Measurements from ENCODE around the gene TRAF7. TPM values are rescaled to one million over a fixed set of nuclear protein-coding genes. Genes with fewer than 3 reads are reported as not detected.
"Not testable (repeated sequence)": the region's sequence is repeated elsewhere in the genome, so short reads cannot be mapped to it uniquely, and the experiment has no call there.

The TRAF7 gene
- total RNA-seq, 1 experiment from 2014 or later, result 39.5 TPM

DNA sequence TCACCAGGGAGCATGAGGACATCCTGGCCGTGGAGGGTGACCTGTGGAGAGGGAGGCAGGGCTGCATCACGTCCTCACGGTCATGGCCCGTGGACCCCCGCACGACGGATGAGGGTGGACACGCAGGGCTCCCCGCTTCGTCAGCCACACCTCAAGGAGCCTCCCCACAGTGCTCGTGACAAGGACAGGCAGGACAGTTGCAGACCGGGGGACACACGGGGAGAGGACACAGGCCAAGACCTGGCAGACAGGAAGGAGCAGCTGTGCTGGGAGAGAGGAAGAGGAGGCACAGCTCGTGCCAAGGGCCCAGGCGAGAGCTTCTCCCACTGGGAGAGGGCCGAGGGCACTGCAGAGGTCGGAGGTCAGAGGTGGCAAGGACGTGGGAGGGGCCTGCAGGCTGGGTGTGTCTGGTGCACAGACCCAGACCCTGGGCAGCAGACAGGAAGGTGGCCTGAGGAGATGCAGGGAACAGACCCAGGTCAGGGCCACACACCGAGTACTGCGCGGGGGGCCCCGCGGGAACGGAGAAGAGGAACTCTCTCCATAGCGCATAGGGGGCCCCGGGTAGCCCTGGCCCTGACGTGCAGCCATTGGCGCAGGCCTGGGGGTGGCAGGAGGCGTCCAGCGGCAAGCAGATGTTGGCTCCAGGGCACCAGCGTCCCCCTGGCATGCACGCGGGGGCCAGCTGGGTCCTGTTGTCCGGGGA is 40.5 kb upstream of the TRAF7 start:
- H3K27ac ChIP-seq; DNase-seq (ENCODE audit: low read depth in 1 of 2, low spot score in 2 of 2); H3K4me3 ChIP-seq; H3K27me3 ChIP-seq (replicated peaks); H3K9me3 ChIP-seq (replicated peaks); H3K4me1 ChIP-seq (replicated peaks); H3K36me3 ChIP-seq: not testable (repeated sequence)

GRCh38 chr16:2115591-2115973 is 40.0 kb upstream of the TRAF7 start:
- Histone ChIP-seq H3K27me3 (replicated peaks) (no peaks in the 10 kb centered on the region), H3K9me3 (replicated peaks) (no peaks in the 10 kb centered on the region), H3K27ac (no peak overlapping the region), H3K36me3 (peaks cover 4% of the 10 kb centered on the region; the same call in 1 of the 2 replicates), H3K4me1 (replicated peaks) (no peaks in the 10 kb centered on the region), H3K4me3 (no peak overlapping the region)
- no peak for DNase-seq (ENCODE audit: low read depth in 1 of 2, low spot score in 2 of 2)

GRCh38 chr16:2116428-2116827 is 39.2 kb upstream of the TRAF7 start:
- not testable (repeated sequence) for H3K36me3 ChIP-seq; DNase-seq (ENCODE audit: low read depth in 1 of 2, low spot score in 2 of 2); H3K4me1 ChIP-seq (replicated peaks); H3K9me3 ChIP-seq (replicated peaks); H3K27me3 ChIP-seq (replicated peaks); H3K4me3 ChIP-seq; H3K27ac ChIP-seq

DNA sequence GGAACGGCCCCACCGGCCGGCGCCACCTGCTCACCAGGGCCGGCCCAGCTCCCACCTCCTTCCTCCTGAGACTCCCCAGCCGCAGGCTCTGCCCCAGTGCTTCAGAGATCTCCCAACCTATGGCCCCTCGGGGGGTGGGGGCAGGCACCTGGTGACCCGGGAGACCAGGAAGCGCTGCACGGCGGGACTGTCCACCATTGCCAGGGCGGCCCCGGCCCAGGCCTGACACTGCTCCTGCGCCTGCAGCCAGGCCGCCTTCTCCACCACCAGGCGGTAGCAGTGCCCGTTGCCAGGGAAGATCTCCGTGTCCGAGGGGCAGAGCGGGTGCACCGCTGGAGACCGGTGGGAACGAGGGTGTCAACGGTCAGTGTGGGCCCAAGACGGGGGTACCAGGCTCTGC is 38.2 kb upstream of the TRAF7 start:
- not testable (repeated sequence) for H3K4me1 ChIP-seq (replicated peaks); H3K9me3 ChIP-seq (replicated peaks); DNase-seq (ENCODE audit: low read depth in 1 of 2, low spot score in 2 of 2); H3K27me3 ChIP-seq (replicated peaks); H3K27ac ChIP-seq; H3K4me3 ChIP-seq; H3K36me3 ChIP-seq

GRCh38 chr16:2117960-2118722 is 37.4 kb upstream of the TRAF7 start:
- not testable (repeated sequence) for H3K27ac ChIP-seq; H3K9me3 ChIP-seq (replicated peaks); H3K4me1 ChIP-seq (replicated peaks); H3K4me3 ChIP-seq; H3K27me3 ChIP-seq (replicated peaks); DNase-seq (ENCODE audit: low read depth in 1 of 2, low spot score in 2 of 2); H3K36me3 ChIP-seq

DNA sequence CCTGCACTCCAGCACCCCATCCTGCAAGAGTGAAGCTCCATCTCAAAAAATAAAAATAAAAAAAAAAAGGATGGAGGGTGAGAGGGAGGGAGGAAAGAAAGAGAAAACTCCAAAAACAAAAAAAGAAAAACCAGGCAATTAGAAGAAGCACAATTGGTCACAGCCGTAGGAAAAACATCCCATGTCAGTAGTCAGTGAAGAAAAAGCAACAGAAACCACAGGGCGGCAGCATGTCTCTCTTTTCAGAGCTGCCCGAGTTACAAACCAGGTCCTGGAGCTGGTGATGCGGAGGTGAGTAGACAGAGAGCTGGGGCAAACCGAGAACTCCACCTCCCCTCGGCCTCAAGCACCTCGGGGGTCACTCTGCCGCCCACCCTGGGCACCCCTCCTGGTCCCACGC is 34.3 kb upstream of the TRAF7 start:
- H3K36me3 ChIP-seq; H3K27me3 ChIP-seq (replicated peaks); H3K9me3 ChIP-seq (replicated peaks); H3K27ac ChIP-seq; DNase-seq (ENCODE audit: low read depth in 1 of 2, low spot score in 2 of 2); H3K4me3 ChIP-seq: not testable (repeated sequence)
- peaks cover 25% of the 10 kb centered on the region for H3K4me1 ChIP-seq (replicated peaks)

GRCh38 chr16:2121853-2122252 is 33.7 kb upstream of the TRAF7 start:
- DNase-seq (ENCODE audit: low read depth in 1 of 2, low spot score in 2 of 2), result no peak
- H3K27me3 ChIP-seq (replicated peaks), result no peaks in the 10 kb centered on the region
- H3K4me3 ChIP-seq, result no peak overlapping the region
- H3K27ac ChIP-seq, result no peak overlapping the region
- no peaks in the 10 kb centered on the region for H3K9me3 ChIP-seq (replicated peaks)
- H3K4me1 ChIP-seq (replicated peaks), result peaks cover 28% of the 10 kb centered on the region
- H3K36me3 ChIP-seq, result no peaks in the 10 kb centered on the region

GRCh38 chr16:2122429-2122828 is 33.2 kb upstream of the TRAF7 start:
- Histone ChIP-seq H3K27me3 (replicated peaks) (no peaks in the 10 kb centered on the region), H3K36me3 (no peaks in the 10 kb centered on the region), H3K4me3 (no peak overlapping the region), H3K4me1 (replicated peaks) (peaks cover 33% of the 10 kb centered on the region), H3K27ac (no peak overlapping the region), H3K9me3 (replicated peaks) (no peaks in the 10 kb centered on the region)
- DNase-seq (ENCODE audit: low read depth in 1 of 2, low spot score in 2 of 2), result no peak

GRCh38 chr16:2122934-2123683 is 32.5 kb upstream of the TRAF7 start:
- not testable (repeated sequence) for DNase-seq (ENCODE audit: low read depth in 1 of 2, low spot score in 2 of 2); H3K27ac ChIP-seq; H3K9me3 ChIP-seq (replicated peaks); H3K4me3 ChIP-seq; H3K27me3 ChIP-seq (replicated peaks); H3K36me3 ChIP-seq
- H3K4me1 ChIP-seq (replicated peaks), result peaks cover 36% of the 10 kb centered on the region

- not testable (repeated sequence) for H3K4me3 ChIP-seq; DNase-seq (ENCODE audit: low read depth in 1 of 2, low spot score in 2 of 2); H3K27me3 ChIP-seq (replicated peaks); H3K36me3 ChIP-seq; H3K9me3 ChIP-seq (replicated peaks)
- Histone ChIP-seq H3K27ac (peak overlapping the region; percentile 100), H3K4me1 (replicated peaks) (peaks cover 36% of the 10 kb centered on the region)
These were observed 31.7 kb upstream of the TRAF7 start for GRCh38 chr16:2123706-2124376.

GRCh38 chr16:2124377-2124693 is 31.2 kb upstream of the TRAF7 start:
- not testable (repeated sequence) for H3K36me3 ChIP-seq
- peaks cover 36% of the 10 kb centered on the region for H3K4me1 ChIP-seq (replicated peaks)

GRCh38 chr16:2124694-2125444 is 30.7 kb upstream of the TRAF7 start:
- H3K36me3 ChIP-seq; H3K9me3 ChIP-seq (replicated peaks); H3K27me3 ChIP-seq (replicated peaks): not testable (repeated sequence)
- Histone ChIP-seq H3K27ac (peak overlapping the region; percentile 100), H3K4me3 (peak overlapping the region; percentile 22; the same call in 1 of the 2 replicates), H3K4me1 (replicated peaks) (peaks cover 36% of the 10 kb centered on the region)
- DNase-seq (ENCODE audit: low read depth in 1 of 2, low spot score in 2 of 2), result peak; percentile 90 to 93

More at GRCh38 chr16:2124377-2124693, 31.2 kb upstream of the TRAF7 start:
- not testable (repeated sequence) for H3K27me3 ChIP-seq (replicated peaks); DNase-seq (ENCODE audit: low read depth in 1 of 2, low spot score in 2 of 2); H3K9me3 ChIP-seq (replicated peaks)
- Histone ChIP-seq H3K27ac (peak overlapping the region; percentile 100), H3K4me3 (peak overlapping the region; percentile 22; the same call in 1 of the 2 replicates)

DNA sequence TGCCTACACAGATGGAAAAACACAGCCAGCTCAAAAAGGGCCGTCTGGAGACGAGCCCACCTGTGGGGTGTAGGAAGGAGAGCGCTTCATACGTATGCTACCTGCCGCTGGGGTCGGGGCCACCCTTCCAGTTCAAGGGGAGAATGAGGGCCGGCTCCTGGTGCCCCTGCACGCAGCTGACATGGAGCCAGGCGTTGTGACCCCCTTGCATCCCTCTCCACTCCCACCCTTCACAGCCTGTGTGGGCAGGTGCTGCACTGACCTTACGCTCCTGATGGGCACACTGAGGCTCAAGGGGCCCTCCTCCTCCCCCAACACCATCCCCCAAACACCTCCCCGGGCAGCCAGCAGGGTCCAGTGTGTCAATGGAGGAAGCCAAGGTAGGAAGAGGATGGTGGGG is 30.0 kb upstream of the TRAF7 start:
- not testable (repeated sequence) for H3K27me3 ChIP-seq (replicated peaks); H3K36me3 ChIP-seq; DNase-seq (ENCODE audit: low read depth in 1 of 2, low spot score in 2 of 2); H3K4me3 ChIP-seq; H3K9me3 ChIP-seq (replicated peaks)
- peak overlapping the region; percentile 100; the same call in 1 of the 2 replicates for H3K27ac ChIP-seq
- H3K4me1 ChIP-seq (replicated peaks), result peaks cover 36% of the 10 kb centered on the region

All from SJSA1 (cell line).